GM23338 (cell line): ENCODE results near the gene LBHD1.
A peak's percentile ranks its signal among the peaks of the same experiment; 100 is the strongest.

Experiments used
- CTCF ChIP-seq, 2 experiments: fragments of 200-600 bp in 1 of 2; sonication (generic) in 1 of 2; conservative IDR thresholded peaks; 2 replicates each; pipeline versions ENCODE4 v1.5.1 to v1.6.1; 2016 to 2017; ENCODE audit warnings: antibody characterized with exemption in 2 of 2, low read depth in 2 of 2, mild to moderate bottlenecking in 2 of 2, moderate library complexity in 1 of 2
- EZH2 ChIP-seq: fragments of 200-600 bp; sonication (generic); IDR thresholded peaks from one replicate; pipeline ENCODE4 v1.8.0; 2017; ENCODE audit warnings: antibody characterized with exemption, mild to moderate bottlenecking, low read depth; ENCODE audit not compliant: unreplicated experiment
- NANOG ChIP-seq: IDR thresholded peaks from 2 replicates; pipeline ENCODE4 v1.6.1; 2016; ENCODE audit warnings: antibody characterized with exemption, borderline replicate concordance
- POLR2AphosphoS5 ChIP-seq: IDR thresholded peaks from 2 replicates; pipeline ENCODE4 v1.6.1; 2016; ENCODE audit warnings: antibody characterized with exemption, low read depth
- REST ChIP-seq: IDR thresholded peaks from one replicate; pipeline ENCODE4 v1.6.1; 2018; ENCODE audit warnings: antibody characterized with exemption; ENCODE audit not compliant: unreplicated experiment
- STAT1 ChIP-seq: IDR thresholded peaks from one replicate; pipeline ENCODE4 v1.6.1; 2016; ENCODE audit warnings: antibody characterized with exemption; ENCODE audit not compliant: unreplicated experiment

- TF ChIP-seq CTCF (conservative IDR thresholded peaks at IDR 0.05; ENCODE audit: low read depth in 2 of 2) (peak; percentile 12 to 31; a peak in 2 of 4 replicates), EZH2 (no peak), REST (no peak), POLR2AphosphoS5 (no peak), STAT1 (no peak), NANOG (no peak)
Measured at GRCh38 chr11:62676698-62677097, 4.6 kb upstream of the LBHD1 start.
